ENCODE measurements around the gene STX5. TPM values are rescaled to one million over a fixed set of nuclear protein-coding genes. Genes with fewer than 3 reads are reported as not detected.

Gene STX5
- total and polyA plus RNA-seq, 9 of the 15 experiments (the other 6 are each of a cell fraction or from before 2014, with no cell fraction given) = 2.8 to 28.6 (median 23.7) TPM

DNA sequence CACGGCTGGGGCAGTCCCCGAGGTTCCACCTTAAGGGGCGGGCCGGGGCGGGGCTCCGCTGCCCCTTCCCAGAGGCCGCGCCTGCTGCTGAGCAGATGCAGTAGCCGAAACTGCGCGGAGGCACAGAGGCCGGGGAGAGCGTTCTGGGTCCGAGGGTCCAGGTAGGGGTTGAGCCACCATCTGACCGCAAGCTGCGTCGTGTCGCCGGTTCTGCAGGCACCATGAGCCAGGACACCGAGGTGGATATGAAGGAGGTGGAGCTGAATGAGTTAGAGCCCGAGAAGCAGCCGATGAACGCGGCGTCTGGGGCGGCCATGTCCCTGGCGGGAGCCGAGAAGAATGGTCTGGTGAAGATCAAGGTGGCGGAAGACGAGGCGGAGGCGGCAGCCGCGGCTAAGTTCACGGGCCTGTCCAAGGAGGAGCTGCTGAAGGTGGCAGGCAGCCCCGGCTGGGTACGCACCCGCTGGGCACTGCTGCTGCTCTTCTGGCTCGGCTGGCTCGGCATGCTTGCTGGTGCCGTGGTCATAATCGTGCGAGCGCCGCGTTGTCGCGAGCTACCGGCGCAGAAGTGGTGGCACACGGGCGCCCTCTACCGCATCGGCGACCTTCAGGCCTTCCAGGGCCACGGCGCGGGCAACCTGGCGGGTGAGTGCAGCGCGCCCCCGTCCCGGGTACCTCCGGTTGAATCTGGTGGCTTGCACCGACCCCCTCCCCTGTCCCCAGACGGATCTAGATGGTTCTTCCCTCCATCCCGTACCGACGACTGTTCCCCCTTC is 49.1 kb upstream of the STX5 start, which contains the start of gene SLC3A2 (continued):
- TF ChIP-seq, protein P1, sequence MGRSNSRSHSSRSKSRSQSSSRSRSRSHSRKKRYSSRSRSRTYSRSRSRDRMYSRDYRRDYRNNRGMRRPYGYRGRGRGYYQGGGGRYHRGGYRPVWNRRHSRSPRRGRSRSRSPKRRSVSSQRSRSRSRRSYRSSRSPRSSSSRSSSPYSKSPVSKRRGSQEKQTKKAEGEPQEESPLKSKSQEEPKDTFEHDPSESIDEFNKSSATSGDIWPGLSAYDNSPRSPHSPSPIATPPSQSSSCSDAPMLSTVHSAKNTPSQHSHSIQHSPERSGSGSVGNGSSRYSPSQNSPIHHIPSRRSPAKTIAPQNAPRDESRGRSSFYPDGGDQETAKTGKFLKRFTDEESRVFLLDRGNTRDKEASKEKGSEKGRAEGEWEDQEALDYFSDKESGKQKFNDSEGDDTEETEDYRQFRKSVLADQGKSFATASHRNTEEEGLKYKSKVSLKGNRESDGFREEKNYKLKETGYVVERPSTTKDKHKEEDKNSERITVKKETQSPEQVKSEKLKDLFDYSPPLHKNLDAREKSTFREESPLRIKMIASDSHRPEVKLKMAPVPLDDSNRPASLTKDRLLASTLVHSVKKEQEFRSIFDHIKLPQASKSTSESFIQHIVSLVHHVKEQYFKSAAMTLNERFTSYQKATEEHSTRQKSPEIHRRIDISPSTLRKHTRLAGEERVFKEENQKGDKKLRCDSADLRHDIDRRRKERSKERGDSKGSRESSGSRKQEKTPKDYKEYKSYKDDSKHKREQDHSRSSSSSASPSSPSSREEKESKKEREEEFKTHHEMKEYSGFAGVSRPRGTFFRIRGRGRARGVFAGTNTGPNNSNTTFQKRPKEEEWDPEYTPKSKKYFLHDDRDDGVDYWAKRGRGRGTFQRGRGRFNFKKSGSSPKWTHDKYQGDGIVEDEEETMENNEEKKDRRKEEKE (IDR thresholded peaks at IDR 0.05; ENCODE audit: borderline replicate concordance in 1 of 2, control insufficient read depth in 1 of 2, low read depth in 2 of 2, low read length in 1 of 2) = 0 out of 4 replicates have a peak, but pooled peaks of 1 of the 2 experiments have one; percentile 74
- TF ChIP-seq MAFG (tag; conservative IDR thresholded peaks at IDR 0.05) (no peak), NFXL1 (CRISPR knock-in tag; IDR thresholded peaks at IDR 0.05) (peak; percentile 74), PCBP2 (IDR thresholded peaks at IDR 0.05; ENCODE audit: low read depth, low read length, poor library complexity, severe bottlenecking) (no peak), PRPF4 (IDR thresholded peaks at IDR 0.05; ENCODE audit: insufficient read depth, low read depth, low read length, poor library complexity, severe bottlenecking) (peak; percentile 96), CREB1 (IDR thresholded peaks at IDR 0.05) (peak; percentile 67), CREB1 (CRISPR knock-in tag; IDR thresholded peaks at IDR 0.05) (peak; percentile 91), KDM1A (IDR thresholded peaks at IDR 0.05) (no peak), ADNP (tag; IDR thresholded peaks at IDR 0.05) (no peak), ERF (CRISPR knock-in tag; IDR thresholded peaks at IDR 0.05) (0 out of 2 replicates have a peak, but pooled peaks have one; percentile 33), TEAD1 (CRISPR knock-in tag; IDR thresholded peaks at IDR 0.05) (peak in 1 of 2 experiments; percentile 87; a peak in 2 of 4 replicates), TBL1XR1 (IDR thresholded peaks at IDR 0.05; ENCODE audit: low read length in 2 of 2) (no peak), ZEB2 (IDR thresholded peaks at IDR 0.05) (no peak), EWSR1 (IDR thresholded peaks at IDR 0.05; ENCODE audit: borderline replicate concordance, low read depth, partially characterized antibody) (no peak), RBM15 (IDR thresholded peaks at IDR 0.05; ENCODE audit: insufficient read depth, low read length) (0 out of 2 replicates have a peak, but pooled peaks have one; percentile 27), RBM39 (optimal IDR thresholded peaks at IDR 0.05; ENCODE audit: low read depth, low read length) (no peak), HNRNPUL1 (IDR thresholded peaks at IDR 0.05; ENCODE audit: low read length) (no peak), ZNF184 (CRISPR knock-in tag; IDR thresholded peaks at IDR 0.05) (no peak)
- TF ChIP-seq, protein P2, sequence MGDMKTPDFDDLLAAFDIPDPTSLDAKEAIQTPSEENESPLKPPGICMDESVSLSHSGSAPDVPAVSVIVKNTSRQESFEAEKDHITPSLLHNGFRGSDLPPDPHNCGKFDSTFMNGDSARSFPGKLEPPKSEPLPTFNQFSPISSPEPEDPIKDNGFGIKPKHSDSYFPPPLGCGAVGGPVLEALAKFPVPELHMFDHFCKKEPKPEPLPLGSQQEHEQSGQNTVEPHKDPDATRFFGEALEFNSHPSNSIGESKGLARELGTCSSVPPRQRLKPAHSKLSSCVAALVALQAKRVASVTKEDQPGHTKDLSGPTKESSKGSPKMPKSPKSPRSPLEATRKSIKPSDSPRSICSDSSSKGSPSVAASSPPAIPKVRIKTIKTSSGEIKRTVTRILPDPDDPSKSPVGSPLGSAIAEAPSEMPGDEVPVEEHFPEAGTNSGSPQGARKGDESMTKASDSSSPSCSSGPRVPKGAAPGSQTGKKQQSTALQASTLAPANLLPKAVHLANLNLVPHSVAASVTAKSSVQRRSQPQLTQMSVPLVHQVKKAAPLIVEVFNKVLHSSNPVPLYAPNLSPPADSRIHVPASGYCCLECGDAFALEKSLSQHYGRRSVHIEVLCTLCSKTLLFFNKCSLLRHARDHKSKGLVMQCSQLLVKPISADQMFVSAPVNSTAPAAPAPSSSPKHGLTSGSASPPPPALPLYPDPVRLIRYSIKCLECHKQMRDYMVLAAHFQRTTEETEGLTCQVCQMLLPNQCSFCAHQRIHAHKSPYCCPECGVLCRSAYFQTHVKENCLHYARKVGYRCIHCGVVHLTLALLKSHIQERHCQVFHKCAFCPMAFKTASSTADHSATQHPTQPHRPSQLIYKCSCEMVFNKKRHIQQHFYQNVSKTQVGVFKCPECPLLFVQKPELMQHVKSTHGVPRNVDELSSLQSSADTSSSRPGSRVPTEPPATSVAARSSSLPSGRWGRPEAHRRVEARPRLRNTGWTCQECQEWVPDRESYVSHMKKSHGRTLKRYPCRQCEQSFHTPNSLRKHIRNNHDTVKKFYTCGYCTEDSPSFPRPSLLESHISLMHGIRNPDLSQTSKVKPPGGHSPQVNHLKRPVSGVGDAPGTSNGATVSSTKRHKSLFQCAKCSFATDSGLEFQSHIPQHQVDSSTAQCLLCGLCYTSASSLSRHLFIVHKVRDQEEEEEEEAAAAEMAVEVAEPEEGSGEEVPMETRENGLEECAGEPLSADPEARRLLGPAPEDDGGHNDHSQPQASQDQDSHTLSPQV (IDR thresholded peaks at IDR 0.05) = peak; percentile 81
- TF ChIP-seq, protein P3, sequence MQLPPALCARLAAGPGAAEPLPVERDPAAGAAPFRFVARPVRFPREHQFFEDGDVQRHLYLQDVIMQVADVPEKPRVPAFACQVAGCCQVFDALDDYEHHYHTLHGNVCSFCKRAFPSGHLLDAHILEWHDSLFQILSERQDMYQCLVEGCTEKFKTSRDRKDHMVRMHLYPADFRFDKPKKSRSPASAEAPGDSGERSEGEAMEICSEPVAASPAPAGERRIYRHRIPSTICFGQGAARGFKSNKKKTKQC (CRISPR knock-in tag; IDR thresholded peaks at IDR 0.05) = peak; percentile 87; the same call in 1 of the 2 replicates

All from K562 (cell line).